Left hindlimb (tissue), 1 donor: ENCODE measurements around the gene ARL17B.
"Not testable (repeated sequence)": the region's sequence is repeated elsewhere in the genome, so short reads cannot be mapped to it uniquely, and the experiment has no call there.

Experiments
- DNase-seq: peaks from one replicate; pipeline ENCODE4 v3.0.0-alpha.2; 2018

The ARL17B gene

DNA sequence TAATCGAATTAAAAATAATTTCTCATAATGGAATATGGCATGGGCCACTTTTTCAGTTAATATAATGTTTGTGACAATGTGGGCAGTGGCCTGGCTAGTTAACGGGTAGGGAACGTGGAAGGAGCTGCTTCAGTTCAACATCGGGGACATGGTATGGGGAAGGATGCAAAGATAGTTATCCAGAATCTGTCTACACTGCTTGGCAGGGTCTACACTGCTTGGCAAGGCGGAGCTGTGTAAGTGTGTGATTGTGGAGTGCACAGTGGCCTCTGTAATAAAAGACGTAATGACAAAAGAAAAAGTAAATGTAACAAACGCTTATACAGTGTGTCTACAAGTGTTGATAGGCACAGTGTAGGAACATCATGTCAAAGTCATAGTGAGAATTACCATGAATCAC lies 74.0 kb downstream of the ARL17B start:
- not testable (repeated sequence) for DNase-seq

DNA sequence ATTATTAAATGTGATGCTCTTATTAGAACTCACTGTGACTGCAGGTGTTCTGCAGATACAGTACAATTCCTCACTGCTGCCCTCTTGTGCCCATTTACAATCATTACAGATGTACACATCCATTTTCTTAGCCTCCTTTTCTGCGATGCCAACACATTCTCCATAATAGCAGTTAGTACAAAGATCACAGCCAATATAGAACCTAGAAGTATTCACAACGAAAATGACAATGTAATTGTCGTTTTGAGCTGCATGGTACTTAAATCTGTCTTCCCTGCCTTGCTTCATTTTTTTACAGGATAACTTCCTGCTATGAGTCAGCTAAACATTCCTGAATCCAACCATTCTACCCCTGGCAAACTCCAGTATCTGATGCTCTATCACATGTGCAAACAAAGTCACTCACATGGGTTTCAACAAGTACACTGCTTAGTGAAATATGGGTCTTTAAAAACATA lies 74.8 kb downstream of the ARL17B start:
- DNase-seq = not testable (repeated sequence)

DNA sequence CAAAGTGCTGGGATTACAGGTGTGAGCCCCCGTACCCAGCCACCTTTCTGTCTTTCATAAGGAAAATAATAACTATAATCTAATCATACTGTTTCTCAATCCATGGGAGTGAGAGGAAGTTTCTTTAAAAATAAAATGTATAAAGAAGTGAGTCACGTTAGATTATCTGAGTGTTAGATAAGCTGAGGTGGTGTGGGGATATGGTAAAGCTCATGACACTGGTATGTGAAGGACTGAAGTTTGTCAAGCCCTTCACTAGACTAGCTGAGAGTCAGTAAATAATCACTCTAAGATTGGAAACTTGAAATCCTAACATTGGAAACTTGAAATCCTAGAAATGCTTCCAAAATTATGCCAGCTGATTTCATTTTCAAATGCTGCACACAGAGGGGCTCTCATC lies 76.1 kb downstream of the ARL17B start:
- DNase-seq = not testable (repeated sequence)

DNA sequence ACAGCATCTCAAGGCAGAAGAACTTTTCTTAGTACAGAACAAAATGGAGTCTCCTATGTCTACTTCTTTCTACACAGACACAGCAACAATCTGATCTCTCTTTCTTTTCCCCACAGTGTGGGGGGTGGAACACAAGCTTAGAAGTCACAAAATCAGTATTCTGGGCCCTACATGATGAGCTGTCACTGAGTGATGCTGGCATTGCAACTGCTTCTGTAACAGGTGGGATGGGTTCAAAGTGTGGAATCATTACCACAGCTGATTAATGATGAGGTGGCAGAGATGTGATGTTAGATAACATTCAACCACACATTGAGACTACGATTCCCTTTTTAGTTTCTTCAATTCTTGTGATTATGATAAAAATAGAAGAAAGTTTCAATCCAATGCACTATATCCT lies 77.1 kb downstream of the ARL17B start:
- DNase-seq = not testable (repeated sequence)

DNA sequence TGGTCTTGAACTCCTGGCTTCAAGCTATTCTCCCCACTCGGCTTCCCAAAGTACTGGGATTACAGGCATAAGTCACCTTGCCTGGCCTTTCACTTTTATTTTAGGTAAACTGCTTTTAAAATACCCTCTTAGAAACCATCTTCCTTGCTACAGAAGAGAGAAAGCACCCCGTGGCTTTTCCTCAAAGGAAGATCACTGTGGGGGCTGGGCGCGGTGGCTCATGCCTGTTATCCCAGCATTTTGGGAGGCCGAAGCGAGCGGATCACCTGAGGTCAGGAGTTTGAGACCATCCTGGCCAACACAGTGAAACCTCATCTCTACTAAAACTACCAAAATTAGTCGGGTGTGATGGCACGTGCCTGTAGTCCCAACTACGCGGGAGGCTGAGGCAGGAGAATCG lies 78.9 kb downstream of the ARL17B start:
- not testable (repeated sequence) for DNase-seq

DNA sequence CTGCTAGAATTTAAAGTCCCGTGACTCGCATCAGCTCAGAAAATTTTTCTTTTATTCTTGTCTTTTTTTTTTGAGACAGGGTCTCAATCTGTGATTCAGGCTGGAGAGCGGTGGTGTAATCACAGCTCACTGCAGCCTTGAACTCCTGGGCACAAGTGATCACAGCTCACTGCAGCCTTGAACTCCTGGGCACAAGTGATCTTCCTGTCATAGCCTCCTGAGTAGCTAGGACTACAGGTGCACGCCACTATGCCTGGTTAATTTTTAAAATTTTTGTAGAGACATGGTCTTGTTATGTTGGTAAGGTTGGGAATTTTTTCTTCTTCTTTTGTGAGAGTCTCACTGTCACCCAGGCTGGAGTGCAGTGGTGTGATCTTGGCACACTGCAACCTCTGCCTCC lies 80.2 kb downstream of the ARL17B start:
- not testable (repeated sequence) for DNase-seq

DNA sequence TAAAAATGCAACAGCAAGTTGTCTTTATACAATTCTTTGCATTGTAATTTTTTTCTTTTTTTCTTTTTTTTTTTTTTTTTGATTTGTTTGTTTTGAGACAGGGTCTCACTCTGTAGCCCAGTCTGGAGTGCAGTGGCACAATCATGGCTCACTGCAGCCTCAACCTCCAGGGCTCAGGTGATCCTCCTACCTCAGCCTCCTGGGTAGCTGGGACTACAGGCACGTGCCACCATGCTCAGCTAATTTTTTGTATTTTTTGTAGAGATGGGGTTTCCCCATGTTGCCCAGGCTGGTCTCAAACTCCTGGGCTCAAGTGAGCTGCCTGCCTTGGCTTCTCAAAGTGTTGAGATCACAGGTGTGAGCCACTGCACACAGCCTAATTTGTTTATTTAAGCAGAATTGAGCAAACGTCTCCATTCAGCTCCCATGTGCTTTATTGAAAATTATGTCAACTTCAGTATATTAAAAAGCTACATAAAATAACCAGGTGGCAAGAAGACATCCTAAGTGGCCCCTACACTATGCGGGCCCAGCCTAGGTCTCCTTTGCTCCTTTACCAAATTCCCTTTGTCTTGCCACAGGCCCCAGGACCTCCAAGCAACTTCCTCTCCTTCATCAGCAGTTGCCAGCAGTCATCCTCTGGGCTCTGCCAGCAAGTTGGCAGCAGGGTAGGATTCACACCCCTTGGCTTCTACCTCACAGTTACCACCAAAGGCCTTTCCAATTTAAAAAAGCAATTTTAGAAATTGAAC lies 84.7 kb downstream of the ARL17B start:
- not testable (repeated sequence) for DNase-seq

DNA sequence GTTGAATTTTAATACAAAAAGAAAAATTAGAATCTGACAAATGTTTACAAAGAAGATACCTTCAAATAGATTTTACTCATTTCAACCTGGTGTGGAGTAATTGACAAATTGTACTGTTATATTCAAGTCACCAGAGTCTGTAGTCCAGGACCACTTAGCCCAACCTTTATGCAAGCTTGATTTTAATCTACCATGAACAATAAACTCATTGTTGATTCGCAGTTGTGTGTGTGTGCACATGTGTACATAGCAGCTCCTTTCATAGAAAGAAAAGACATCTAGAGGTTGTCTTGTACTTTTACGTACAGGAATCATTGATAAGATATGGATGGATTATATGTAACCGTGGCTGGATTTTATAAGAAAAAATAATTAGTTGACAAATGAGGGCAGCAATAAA lies 87.3 kb downstream of the ARL17B start:
- DNase-seq = no peak

DNA sequence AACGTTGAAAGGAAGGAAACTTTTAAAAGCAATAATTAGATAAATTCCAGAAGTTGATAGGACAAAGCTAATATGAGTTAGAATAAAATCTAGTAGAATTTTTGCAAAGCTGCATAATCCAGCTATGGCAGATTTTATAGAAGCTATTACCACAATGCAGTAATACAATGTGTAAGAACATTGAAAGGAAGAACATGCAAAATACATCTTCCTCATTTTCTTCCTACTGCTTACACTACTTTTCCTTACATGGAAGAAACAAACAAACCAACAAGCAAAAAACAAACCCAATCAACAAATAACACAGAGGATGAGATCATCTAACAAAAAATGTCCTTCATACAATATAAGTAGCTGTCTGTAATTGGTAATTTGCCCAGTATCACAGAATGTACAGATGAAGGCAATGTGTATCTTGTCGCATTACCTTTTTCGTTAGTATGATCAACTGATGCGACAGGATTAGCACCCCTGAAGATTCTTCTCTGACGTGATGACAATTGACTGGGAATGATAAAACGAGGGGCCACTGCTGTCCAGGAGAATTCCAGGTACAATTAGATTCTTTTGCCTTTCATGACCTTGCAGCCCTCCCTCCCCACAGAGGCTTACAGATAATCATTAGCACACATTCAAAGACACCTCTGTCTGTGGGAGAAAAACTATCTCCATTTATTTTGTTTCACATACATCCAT lies 87.9 kb downstream of the ARL17B start:
- no peak for DNase-seq

DNA sequence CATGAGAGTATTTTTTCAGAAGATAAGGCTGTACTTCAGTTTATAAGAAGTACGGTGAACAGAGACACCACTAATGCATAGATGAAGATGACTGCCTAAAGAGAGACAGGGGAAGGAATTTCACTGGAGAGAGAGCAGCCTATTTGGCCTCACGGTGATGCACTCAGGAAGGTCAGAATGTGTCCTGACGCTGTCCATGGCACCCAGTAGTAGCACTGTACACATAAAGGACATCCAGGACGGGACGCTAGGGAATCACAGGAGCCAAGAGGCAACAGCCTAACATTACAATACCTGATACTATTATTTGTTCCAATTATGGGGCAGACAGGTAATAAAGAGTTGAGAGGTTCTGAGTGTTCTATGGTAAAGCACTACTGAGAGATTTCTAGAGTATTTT lies 91.5 kb downstream of the ARL17B start:
- no peak for DNase-seq

DNA sequence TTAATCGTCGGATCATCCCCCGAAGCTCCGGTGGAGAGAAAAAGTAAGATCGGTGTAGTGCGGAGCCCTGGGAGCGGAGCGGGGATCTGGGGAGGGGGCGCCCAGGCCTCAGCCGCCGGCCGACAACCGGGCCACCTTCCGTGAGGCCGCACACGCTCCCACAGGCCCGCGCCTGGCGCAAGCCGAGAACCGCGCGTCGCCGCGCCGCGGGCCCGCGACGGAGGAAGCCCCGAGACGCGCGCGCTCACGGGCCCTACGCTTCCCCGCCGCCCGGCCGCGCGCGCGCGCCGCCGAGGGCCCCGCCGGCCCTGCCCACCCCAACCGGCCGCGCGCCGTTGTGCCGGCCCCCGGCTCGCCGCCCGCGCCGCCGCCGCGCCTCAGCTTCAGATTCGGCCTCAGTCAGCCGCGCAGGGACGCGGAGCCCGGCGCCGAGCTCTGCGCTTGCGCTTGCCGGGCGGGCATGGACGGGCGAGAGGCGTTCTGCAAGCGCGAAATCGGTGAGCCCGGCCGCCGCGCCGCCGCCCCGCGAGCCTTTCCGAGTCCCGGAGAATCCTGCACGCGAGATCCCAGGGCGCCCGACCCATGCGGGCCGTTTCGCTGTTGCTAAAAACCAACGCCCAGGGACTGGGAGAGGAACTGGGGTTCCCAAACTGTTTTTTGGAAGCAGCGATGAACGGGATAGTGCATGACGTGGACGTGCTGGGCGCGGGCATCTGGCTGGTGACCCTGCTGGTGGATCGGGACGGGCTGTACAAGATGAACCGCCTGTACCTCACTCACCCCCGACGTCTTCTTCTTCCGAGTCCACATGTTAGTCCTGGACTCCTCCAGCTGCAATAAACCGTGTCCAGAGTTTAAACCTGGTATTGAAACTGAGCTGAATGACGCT lies 94.7 kb downstream of the ARL17B start:
- peak; percentile 94 for DNase-seq

DNA sequence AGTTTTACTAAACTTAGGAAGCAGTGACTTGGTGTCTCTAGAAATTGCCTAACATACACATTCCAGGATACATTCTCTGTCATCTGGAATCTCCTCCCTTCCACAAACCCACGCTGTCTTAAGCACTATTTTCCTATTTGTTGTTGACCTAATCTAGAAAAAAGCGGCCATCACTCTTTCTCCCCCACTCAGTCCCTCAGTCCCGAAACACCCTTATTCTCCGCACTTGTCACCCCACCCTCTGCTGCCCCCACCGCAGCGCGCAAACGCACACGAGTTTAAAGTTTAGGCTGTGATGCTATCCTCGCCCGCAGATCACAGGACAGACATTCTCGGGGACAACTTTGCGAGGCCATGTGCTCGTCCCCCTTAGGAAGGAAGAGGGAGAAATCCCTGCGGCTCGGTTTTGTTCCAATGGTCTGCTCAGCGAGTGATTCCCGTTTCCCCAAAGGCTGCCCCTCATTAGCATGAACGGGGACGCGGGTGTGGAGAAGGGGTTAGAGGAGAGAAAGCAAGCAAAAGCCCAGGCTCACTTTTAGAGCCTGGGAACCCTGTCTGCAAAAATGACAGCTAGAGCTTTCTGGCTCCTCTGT lies 95.4 kb downstream of the ARL17B start:
- not testable (repeated sequence) for DNase-seq

DNA sequence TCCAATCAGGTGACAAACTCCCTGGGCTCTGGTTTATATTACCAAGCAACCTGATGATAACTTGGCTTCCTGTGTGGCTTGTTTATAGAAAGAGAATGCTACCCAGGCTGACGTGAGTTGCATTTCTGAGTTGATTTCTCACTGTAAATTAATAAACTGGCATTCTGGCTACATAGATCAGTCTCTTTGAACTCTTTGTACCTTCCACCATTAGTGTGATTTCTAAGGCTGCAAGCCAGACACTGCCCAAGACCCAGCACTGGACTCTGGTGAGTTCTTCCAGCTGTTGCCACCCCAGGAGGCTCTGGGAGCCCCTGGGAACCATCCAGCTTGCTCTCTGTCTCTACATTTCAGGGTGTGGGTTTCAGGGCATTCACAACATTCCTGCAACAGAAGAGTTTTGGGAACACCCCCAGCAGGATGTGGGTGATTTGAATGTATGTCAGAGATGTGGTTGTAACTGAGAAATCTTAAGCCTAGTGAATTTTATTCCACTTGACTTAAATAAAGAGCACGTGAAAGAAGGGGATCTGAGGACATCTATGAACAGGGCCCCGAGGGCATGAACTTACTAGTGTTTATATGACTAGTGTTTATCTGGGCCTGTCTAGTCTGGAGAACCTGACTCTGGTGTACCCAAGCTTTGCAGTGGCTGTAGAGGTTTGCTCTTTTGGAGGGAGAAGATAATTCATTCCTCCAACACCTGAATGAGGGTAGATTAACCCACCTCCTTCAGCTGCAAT lies 96.9 kb downstream of the ARL17B start:
- no peak for DNase-seq

DNA sequence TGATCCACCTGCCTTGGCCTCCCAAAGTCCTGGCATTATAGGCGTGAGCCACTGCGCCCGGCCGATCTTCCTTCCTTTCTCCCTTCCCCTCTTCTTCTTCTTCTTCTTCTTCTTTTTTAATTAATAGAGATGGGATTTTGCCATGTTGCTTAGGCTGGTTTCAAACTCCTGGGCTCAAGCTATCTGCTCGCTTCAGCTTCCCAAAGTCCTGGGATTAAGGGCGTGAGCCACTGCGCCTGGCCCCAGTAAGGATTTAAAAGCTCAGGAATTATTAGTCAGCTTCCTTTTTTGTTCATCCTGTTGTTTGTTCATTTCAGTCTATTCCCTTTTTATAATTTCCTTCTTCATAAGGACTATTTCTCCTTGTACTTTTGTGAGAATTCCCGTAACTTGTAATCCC lies 99.3 kb downstream of the ARL17B start:
- DNase-seq = no peak

DNA sequence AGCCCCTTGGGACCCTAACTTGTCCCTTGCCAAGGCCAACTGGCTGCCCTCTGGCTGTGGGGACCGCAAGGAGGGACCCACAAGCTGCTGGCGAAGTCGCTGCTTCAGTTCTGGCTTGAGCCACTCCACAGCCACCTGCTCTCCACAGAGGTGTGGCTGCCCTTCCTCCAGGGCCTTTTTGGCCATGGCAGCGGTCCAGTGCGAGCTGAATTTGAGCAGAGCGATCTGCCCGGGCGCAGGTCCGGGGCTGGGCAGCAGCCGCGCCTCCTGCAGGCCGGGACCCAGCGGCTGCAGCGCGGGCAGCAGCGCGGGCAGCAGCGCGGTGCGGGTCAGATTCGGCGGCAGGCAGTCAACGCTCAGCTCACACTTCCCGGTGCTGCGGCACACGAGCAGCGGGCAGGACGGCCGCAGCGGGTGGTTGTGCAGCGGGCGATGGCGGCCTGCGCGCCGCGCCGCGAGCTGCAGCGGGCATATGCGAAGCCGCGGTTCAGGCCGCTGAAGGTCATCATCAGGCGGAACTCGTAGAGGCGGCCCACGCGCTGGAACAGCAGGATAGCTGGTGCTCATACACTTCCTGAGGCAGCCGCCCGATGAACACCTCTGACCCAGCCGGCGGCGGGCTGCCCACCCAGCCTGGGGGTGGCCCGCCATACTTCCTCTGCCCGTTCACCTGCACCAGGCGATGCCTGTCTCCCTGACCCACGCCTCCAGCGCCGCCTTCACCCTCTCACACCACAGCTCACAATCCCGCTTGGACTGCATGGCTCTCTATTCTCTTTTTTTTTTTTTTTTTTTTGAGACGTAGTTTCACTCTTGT lies 101.5 kb downstream of the ARL17B start:
- not testable (repeated sequence) for DNase-seq

DNA sequence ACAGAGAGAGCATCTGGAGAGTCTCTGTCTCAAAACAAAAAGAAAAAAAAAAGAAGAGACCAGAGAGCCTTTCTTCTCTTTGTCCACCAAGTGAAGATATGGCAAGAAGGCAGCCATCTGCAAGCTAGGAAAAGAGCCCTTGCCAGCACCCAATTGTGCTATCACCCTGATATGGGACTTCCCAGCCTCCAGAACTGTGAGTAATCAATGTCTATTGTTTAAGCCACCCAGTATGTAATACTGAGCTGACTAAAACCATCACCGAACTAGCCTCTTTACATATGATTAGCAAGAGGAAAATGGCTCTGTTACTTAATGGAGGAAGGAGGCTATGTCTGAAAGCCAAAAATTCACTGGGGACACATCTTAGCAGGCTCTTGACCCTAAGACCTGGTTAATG lies 105.2 kb downstream of the ARL17B start:
- not testable (repeated sequence) for DNase-seq

DNA sequence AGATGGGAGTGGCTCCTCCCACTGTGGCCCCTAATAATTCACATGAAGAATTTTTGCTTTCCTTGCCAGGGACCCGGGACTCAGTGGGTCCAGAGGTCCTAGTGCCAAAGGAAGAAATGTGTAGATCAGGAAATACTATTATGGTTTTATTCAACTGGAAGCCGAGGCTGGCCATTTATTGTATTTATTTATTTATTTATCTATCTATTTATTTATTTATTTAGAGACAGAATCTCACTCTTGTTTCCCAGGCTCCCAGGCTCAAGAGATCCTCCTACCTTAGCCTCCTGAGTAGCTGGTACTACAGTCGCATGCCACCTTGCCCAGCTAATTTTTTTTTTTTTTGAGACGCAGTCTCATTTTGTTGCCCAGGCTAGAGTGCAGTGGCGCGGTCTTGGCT lies 107.4 kb downstream of the ARL17B start:
- DNase-seq = not testable (repeated sequence)

DNA sequence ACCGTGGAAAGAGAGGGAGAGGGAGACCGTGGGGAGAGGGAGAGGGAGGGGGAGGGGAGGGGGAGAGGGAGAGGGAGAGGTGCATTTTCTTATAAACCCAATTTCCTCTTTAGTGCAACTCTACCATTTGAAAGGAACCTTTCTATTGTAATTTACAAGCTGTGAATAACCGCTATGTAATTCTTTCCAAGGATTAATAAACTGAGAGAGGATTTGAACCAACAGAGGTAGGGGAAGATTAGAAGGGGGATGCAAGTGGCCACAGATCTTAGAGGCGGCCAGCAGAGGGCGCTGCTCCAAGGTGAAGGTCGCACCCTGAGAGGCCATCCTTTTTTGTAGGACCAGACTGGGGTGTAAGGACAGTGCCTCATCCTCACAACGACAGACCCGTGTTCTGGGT lies 107.8 kb downstream of the ARL17B start:
- not testable (repeated sequence) for DNase-seq

DNA sequence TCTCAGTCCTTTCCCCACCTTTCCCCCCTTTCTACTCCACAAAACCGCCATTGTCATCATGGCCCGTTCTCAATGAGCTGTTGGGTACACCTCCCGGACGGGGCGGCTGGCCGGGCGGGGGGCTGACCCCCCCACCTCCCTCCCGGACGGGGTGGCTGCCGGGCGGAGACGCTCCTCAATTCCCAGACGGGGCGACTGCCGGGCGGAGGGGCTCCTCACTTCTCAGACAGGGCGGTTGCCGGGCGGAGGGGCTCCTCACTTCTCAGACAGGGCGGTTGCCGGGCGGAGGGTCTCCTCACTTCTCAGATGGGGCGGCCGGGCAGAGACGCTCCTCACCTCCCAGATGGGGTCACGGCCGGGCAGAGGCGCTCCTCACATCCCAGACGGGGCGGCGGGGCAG lies 108.8 kb downstream of the ARL17B start:
- DNase-seq = not testable (repeated sequence)

DNA sequence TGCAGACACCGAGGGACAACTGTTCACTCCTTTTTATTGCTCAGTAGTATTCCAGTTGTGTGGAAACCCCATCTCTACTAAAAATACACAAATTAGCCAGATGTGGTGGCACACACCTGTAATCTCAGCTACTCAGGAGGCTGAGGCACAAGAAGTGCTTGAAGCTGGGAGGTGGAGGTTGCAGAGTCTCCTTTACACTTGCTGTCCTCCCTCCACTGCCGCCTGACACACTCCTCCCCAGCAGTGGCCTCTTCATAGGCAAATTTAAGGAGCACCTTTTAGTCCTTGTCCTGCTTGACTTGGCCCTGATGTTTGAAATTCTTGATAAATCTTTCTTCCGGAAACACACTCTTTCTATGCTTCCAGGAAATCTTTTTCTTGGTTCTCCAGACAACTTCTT lies 112.4 kb downstream of the ARL17B start:
- not testable (repeated sequence) for DNase-seq
